Gastrocnemius medialis (tissue), 4 donors: ENCODE results near the gene RCOR1. TPM values are rescaled to one million over a fixed set of nuclear protein-coding genes. Genes with fewer than 3 reads are reported as not detected.

Source experiments
- ATAC-seq, 2 donors: fragments of 150-250 bp; one replicate each; pipeline ENCODE4 v1.9.1; 2016
- DNase-seq, 2 donors: peaks; one replicate each; pipeline ENCODE4 v3.0.0-alpha.2; 2019
- H3K27ac ChIP-seq, 4 donors: fragments of 200-600 bp; sonication (generic); 1 replicate in 1 of 4; 2 replicates in 3 of 4; pipeline ENCODE4 v1.5.1; 2016 to 2018; ENCODE audit warnings: mild to moderate bottlenecking in 2 of 4, moderate library complexity in 1 of 4
- H3K27me3 ChIP-seq, 3 donors: fragments of 200-600 bp; sonication (generic) in 2 of 3; 1 replicate in 1 of 3; 2 replicates in 2 of 3; pipeline versions ENCODE4 v1.5.1 to v1.6.0; 2016 to 2019; ENCODE audit warnings: mild to moderate bottlenecking in 1 of 3, moderate library complexity in 1 of 3
- H3K36me3 ChIP-seq, 2 donors: fragments of 200-600 bp; sonication (generic) in 1 of 2; one replicate each; pipeline ENCODE4 v1.5.1; 2017 to 2018
- H3K4me1 ChIP-seq, 2 donors: fragments of 200-600 bp; sonication (generic) in 1 of 2; one replicate each; pipeline ENCODE4 v1.5.1; 2016 to 2017; ENCODE audit warnings: mild to moderate bottlenecking in 2 of 2
- H3K4me3 ChIP-seq, 4 donors: fragments of 200-600 bp; sonication (generic) in 3 of 4; 1 replicate in 1 of 4; 2 replicates in 3 of 4; pipeline ENCODE4 v1.5.1; 2016 to 2019; ENCODE audit warnings: mild to moderate bottlenecking in 2 of 4
- H3K9me3 ChIP-seq, 3 donors: fragments of 200-600 bp; sonication (generic) in 2 of 3; 1 replicate in 1 of 3; 2 replicates in 2 of 3; pipeline ENCODE4 v1.5.1; 2016 to 2019
- CTCF ChIP-seq, 5 experiments: fragments of 450-650 bp in 3 of 5; fragments of 200-600 bp in 2 of 5; sonication (generic) in 2 of 5; IDR thresholded peaks in 4 of 5; conservative IDR thresholded peaks in 1 of 5; 1 replicate in 4 of 5; 2 replicates in 1 of 5; pipeline ENCODE4 v1.5.1; 2016 to 2019; ENCODE audit warnings: antibody characterized with exemption in 5 of 5, mild to moderate bottlenecking in 3 of 5, moderate library complexity in 3 of 5
- POLR2A ChIP-seq, 2 donors: fragments of 450-650 bp; IDR thresholded peaks; one replicate each; pipeline ENCODE4 v1.6.1; 2017; ENCODE audit warnings: antibody characterized with exemption in 2 of 2, mild to moderate bottlenecking in 2 of 2, moderate library complexity in 2 of 2
- in situ Hi-C, 4 donors: fragments of 200-750 bp; cut with MboI; loops; one replicate each; pipeline versions ENCODE4 v1.15.0 to v1.8.0; 2017; ENCODE audit warnings: low sequenced_read_pairs in 4 of 4
- intact Hi-C: fragments of 100-400 bp; cut with DNase I; formaldehyde crosslinking; loops from one replicate; pipeline ENCODE4 v1.15.1; 2023; ENCODE audit warnings: low total_unique reads
- total RNA-seq, 4 donors: library from RNA; depleted of rRNA; stranded (reverse); fragments of >200 nt; gene quantifications; one replicate each; pipeline versions ENCODE4 v1.1.0 to v1.2.3, GENCODE V29; 2016

Gene RCOR1
- total RNA-seq, 4 donors from 2014 or later = 10.0 to 14.2 (median 12.1) TPM

- in situ Hi-C loops (loop anchor here in 1 of 4 donors (10.0 kb wide), 1 partner anchor 136 kb away; no protein-coding TSS in a partner anchor), intact Hi-C loops (loop anchor here (5.0 kb wide), 4 partner anchors 44 to 186 kb away; partner anchors contain the start of gene RCOR1)
- TF ChIP-seq CTCF (IDR thresholded peaks at IDR 0.05 in 4 of 5, conservative IDR thresholded peaks at IDR 0.05 in 1 of 5) (no peak), POLR2A (IDR thresholded peaks at IDR 0.05) (no peak)
- Histone ChIP-seq H3K4me1 (peaks cover 5 to 9% of the 10 kb centered on the region in 2 donors), H3K9me3 (no peaks in the 10 kb centered on the region), H3K36me3 (no peaks in the 10 kb centered on the region), H3K27ac (peak overlapping the region; percentile 63 to 79 (median 66)), H3K27me3 (no peaks in the 10 kb centered on the region), H3K4me3 (peak overlapping the region; percentile 47 to 87 (median 66))
- no peak for ATAC-seq
- DNase-seq = no peak
Measured at GRCh38 chr14:102778338-102779083, 186.1 kb downstream of the RCOR1 start.

- H3K27ac ChIP-seq = no peak overlapping the region
- H3K4me1 ChIP-seq = peaks cover 5 to 9% of the 10 kb centered on the region in 2 donors
- ATAC-seq = no peak
- in situ Hi-C loops (loop anchor here in 1 of 4 donors (10.0 kb wide), 1 partner anchor 136 kb away; no protein-coding TSS in a partner anchor), intact Hi-C loops (loop anchor here (5.0 kb wide), 4 partner anchors 43 to 187 kb away; partner anchors contain the start of gene RCOR1)
- H3K9me3 ChIP-seq = no peaks in the 10 kb centered on the region
- no peak for TF ChIP-seq POLR2A (IDR thresholded peaks at IDR 0.05)
- DNase-seq = no peak
- H3K27me3 ChIP-seq = no peaks in the 10 kb centered on the region
- no peaks in the 10 kb centered on the region for H3K36me3 ChIP-seq
- H3K4me3 ChIP-seq = peak overlapping the region in 2 of 4 donors; percentile 62 to 87
Measured at GRCh38 chr14:102779084-102779462, 186.6 kb downstream of the RCOR1 start.

GRCh38 chr14:102779574-102780315 lies 187.3 kb downstream of the RCOR1 start:
- in situ Hi-C loops (loop anchor here in 1 of 4 donors (10.0 kb wide), 1 partner anchor 135 kb away; no protein-coding TSS in a partner anchor), intact Hi-C loops (loop anchor here (5.0 kb wide), 4 partner anchors 43 to 187 kb away; partner anchors contain the start of gene RCOR1)
- ATAC-seq (no peak), DNase-seq (no peak)
- no peak overlapping the region for H3K4me3 ChIP-seq
- peaks cover 5 to 9% of the 10 kb centered on the region in 2 donors for H3K4me1 ChIP-seq
- no peaks in the 10 kb centered on the region for H3K36me3 ChIP-seq
- no peaks in the 10 kb centered on the region for H3K27me3 ChIP-seq
- H3K27ac ChIP-seq = no peak overlapping the region
- no peaks in the 10 kb centered on the region for H3K9me3 ChIP-seq
- TF ChIP-seq CTCF (IDR thresholded peaks at IDR 0.05 in 4 of 5, conservative IDR thresholded peaks at IDR 0.05 in 1 of 5) = no peak
- TF ChIP-seq POLR2A (IDR thresholded peaks at IDR 0.05) = no peak

Other genes starting within 250 kb of the RCOR1 start
- gene CINP, start 229.8 kb upstream of the RCOR1 start, total RNA-seq = 10 to 100 TPM; 19.2 to 25.1 (median 21.5) TPM
- gene TECPR2, start 229.7 kb upstream of the RCOR1 start, total RNA-seq = 10 to 100 TPM; 10.0 to 45.0 (median 20.2) TPM
- 100 to 1,000 TPM; 155 to 450 (median 216) TPM for gene ANKRD9, start 82.9 kb upstream of the RCOR1 start, total RNA-seq
- 10 to 100 TPM in 1 of 4 donors, 1 to 10 TPM in 3; 5.5 to 14.7 (median 6.9) TPM for gene TRAF3, start 184.8 kb downstream of the RCOR1 start, total RNA-seq